ENCODE data around the gene PRR19. TPM values are rescaled to one million over a fixed set of nuclear protein-coding genes. Genes with fewer than 3 reads are reported as not detected.

PRR19 gene
- polyA plus RNA-seq, 4 donors, result 1.4 to 2.9 (median 2.1) TPM

DNA sequence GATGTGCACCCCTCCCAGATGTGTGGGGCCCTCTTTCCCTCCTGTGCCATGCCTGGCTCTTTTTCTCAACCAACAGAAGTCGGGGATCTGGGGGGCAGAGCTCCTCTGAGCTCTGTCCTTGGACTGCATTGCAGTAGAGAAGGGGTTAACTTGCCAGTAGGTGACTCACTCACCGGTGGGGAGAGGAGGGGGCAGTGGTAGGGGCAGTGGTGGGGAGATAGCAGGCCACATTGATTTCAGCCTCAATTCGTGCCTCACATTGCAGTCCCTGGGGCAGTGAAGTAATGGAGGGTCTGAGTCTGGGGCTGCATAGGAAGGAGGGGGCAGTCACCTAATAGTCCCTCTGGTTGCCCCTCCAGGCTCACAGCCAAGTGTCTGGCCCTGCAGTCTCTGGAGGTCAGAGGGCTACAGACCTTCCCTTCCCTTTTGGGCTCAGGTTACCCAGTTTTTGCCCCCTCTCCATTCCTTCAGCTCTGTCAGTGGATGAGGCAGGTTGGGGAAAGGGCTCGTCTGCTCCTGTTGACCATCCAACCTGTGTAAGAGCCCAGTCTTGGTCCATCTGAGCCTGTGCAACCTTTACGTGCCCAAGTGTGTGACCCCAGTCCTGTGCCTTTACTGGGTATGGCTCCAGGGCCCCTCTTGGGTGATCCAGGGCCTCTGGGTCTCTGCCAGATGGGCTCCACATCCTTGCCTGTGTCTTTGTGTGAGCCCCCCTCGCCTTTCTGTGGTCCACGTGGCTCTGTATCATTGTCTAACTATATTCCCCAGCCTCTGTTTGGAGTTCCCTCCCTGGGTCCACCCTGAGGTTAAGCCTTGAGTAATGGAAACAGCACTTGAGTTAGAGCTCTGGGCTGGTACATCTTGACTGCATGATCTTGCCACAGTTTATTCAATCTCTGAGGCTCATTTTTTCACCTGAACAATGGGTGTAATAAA lies 19.8 kb upstream of the PRR19 start:
- no peak for DNase-seq (ENCODE audit: low read depth in 4 of 4, low spot score in 2 of 4)

GRCh38 chr19:42282819-42283187 lies 19.1 kb upstream of the PRR19 start:
- no peak for DNase-seq (ENCODE audit: low read depth in 4 of 4, low spot score in 2 of 4)

DNA sequence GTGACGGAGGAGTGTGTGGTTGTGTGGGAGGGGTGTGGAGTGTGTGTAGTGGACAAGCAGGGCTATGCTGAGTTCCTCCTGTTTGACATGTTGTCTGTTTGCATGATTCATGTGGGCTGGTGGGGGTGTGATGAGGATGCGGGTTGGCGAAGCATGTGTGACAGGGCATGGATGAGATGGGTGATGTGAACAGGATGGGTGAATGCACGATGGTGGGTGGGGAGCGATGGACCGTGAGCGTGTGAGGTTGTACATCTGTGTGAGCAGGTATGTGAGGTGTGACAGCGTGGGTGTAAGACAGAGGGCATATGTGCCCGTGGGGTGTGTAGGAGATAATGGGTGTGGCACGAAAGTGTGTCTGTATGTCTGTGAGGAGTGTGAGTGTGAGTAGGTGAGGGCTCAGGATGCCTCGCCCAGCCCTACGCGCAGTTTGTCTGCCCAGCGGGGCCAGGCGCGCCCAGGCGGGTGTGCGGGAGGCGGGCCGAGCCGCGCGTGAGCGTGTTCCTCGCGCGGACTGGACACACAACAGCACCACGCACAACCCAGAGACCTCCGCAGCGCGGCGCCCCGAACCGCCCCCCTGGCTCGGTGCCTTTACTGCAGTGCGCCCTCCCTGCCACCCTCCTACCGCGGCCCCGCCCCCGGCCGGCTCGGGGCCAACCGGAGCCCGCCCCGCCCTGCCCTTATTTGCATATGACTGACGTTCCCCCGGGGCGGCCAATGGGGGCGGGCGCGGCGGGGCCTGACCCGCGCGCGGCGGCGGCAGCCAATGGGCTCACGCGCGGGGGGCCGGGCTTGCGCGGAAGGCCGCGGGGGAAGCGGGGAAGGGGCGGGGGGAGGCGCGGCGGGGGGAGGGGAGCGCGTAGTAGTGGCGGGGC lies 18.5 kb upstream of the PRR19 start:
- peak in 3 of 4 donors; percentile 81 to 87 (median 87) for DNase-seq (ENCODE audit: low read depth in 4 of 4, low spot score in 2 of 4)

DNA sequence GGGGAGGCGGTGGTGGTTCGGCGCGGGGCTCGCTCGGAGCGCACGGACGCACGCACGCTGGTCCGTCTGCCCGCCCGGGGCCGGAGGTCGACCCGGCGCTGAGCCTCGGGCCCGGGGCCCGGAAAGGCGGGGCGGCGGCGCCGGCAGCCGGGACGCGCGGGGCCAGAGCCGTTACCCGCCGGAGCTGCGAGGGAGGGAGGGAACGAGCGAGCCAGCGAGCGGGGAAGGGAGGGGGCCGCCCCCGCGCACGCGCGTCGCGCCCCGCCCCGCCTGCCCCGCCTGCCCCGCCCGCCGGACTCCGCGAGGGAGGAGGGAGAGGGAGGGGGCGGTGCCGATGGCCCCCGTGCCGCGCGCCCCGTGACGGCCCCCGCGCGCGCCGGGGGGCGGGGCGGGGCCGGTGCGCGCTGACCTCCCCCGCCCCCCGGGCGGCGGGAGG lies 17.8 kb upstream of the PRR19 start:
- DNase-seq (ENCODE audit: low read depth in 4 of 4, low spot score in 2 of 4), result no peak

DNA sequence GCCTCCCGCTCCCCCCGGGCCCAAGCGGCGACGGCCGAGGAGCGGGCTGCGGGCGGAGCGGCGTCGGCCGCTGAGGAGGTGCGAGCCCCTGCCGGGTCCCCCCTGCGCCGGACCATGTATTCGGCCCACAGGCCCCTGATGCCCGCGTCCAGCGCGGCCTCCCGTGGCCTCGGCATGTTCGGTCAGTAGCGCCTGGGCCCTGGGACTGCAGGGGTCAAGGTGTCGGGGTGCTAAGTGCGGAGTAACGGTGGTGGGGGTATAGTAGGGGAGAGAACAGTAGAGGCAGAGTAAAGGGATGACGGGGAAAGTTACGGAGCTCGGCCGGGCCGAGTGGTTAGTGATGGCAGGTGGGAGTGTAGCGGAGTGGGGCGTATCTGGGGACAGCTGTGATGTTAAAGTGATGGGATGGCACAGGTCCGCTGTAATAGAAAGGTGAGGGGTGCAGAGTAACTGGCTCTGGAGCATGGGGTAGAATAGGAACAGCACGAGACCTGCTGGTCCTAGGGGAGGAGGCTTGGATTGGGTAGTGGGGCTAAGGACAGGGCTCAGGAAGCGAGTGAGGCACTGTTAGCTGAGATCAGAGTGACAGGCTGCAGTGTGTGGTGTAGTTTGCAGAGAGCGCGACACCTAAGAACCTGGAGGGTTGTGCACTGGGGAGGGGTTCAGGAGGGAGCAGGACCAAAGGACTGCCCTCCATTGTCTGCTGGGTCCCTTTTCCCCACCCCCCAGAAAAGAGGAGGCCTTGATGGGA lies 17.2 kb upstream of the PRR19 start:
- DNase-seq (ENCODE audit: low read depth in 4 of 4, low spot score in 2 of 4), result no peak

DNA sequence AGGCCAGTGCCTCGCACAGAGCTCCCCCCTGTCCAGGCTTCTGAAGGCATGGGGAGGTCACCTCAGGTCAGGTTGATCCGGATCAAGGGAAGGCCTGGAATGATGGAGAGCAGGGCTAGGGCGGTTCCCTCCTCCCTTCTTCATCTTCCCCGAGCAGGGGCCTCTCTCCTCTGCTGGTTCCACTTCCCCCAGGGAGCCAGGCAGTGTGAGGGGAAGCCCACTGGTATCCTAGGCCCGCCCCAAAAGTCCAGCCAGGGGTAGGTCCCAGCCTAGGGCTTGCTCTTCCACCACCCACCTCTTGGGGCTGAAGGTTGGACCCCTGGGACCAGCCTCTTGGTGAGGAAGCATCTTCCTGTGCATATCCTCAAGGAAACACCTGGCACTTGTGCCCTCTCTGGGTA lies 16.4 kb upstream of the PRR19 start:
- DNase-seq (ENCODE audit: low read depth in 4 of 4, low spot score in 2 of 4), result no peak

- DNase-seq (ENCODE audit: low read depth in 4 of 4, low spot score in 2 of 4), result no peak
Observed at GRCh38 chr19:42285988-42286348, 16.0 kb upstream of the PRR19 start.

DNA sequence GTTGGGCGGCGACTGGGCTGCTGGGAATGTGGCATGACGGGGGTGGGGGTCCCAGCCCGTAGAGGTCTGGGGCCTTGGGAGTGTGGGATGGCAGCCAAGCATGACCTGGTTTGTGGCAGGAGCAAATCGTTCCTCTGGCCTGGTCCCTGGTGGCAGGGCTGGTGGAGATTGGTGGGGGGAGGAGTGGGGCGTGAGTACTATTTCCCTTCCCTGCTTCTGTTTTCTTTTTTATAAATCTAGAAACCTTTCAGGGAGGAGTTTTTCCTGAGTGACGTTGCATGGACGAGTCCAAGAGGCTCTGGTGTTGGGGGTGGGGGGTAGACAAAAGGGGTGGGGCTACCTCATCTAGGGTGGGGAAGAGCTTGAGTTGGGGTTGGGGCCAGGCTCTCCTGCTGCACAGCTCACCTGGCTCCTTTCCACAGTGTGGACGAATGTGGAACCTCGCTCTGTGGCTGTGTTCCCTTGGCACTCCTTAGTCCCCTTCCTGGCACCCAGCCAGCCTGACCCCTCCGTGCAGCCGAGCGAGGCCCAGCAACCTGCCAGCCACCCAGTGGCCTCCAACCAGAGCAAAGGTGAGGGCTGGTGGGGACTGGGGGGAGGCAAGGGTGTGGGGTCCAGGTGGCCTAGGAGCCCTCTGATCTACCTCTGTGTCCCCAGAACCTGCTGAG lies 15.4 kb upstream of the PRR19 start:
- no peak for DNase-seq (ENCODE audit: low read depth in 4 of 4, low spot score in 2 of 4)

DNA sequence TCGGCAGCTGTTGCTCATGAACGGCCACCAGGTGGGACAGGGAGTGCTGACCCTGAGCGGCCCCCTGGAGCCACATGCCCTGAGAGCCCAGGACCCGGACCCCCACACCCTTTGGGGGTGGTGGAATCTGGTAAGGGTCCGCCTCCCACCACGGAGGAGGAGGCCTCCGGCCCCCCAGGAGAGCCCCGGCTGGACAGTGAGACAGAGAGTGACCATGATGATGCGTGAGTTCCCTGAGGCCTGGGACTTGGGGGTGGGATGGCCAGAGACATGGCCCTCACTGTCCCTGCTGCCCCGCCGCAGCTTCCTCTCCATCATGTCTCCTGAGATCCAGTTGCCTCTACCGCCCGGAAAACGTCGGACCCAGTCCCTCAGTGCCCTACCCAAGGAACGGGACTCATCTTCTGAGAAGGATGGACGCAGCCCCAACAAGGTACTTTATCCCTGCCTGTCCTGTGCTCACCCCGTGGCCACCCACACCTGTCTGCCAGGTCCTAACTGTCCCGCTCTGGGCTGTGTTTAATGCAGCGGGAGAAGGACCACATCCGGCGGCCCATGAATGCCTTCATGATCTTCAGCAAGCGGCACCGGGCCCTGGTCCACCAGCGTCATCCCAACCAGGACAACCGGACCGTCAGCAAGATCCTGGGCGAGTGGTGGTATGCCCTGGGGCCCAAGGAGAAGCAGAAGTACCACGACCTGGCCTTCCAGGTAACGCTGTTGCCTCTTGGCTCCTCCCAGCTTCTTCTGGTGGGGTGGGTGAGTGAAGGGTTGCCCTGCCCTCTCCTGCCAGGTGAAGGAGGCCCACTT lies 14.7 kb upstream of the PRR19 start:
- no peak for DNase-seq (ENCODE audit: low read depth in 4 of 4, low spot score in 2 of 4)

GRCh38 chr19:42287827-42288107 lies 14.2 kb upstream of the PRR19 start:
- no peak for DNase-seq (ENCODE audit: low read depth in 4 of 4, low spot score in 2 of 4)

GRCh38 chr19:42288387-42288786 lies 13.5 kb upstream of the PRR19 start:
- DNase-seq (ENCODE audit: low read depth in 4 of 4, low spot score in 2 of 4), result no peak

DNA sequence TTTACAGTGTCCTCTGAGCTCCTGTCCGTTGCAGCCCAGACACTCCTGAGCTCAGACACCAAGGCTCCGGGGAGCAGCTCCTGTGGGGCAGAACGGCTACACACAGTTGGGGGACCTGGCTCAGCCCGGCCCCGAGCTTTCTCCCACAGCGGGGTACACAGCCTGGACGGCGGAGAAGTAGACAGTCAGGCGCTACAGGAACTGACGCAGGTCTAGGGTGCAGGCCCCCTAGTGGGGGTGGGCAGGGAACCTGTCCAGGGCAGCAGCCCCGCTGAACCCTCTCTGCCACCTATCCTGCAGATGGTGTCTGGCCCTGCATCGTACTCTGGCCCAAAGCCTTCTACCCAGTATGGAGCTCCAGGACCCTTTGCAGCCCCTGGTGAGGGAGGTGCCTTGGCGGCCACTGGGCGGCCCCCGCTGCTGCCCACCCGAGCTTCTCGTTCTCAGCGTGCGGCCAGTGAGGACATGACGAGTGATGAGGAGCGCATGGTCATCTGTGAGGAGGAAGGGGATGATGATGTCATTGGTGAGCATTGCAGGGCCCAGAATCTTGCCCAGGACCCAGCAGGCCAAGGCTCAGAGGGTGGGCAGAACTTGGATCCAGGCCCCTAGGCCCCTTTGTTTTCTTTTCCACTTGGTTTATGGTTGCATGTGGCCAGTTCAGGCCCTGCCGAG lies 12.9 kb upstream of the PRR19 start:
- DNase-seq (ENCODE audit: low read depth in 4 of 4, low spot score in 2 of 4), result no peak

DNA sequence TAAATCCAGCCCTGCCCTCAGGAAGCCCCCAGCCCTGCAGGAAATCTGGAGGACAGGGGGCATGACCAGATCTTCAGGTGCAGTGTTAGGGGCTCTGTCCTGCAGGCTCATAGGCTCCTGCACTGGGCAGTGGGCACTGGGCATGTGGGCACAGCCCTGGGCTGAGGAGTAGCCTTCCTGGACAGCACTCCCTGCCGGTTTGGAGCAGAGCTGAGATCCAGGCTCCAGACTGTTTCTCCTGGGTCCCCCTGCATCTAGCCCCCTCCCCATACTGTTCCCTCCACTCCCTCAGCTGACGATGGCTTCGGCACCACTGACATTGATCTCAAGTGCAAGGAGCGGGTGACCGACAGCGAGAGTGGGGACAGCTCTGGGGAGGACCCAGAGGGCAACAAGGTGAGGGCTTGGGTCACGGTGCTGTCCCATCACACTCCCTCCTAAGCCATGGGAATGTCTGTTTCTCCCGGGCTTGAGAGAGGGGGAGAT lies 12.3 kb upstream of the PRR19 start:
- DNase-seq (ENCODE audit: low read depth in 4 of 4, low spot score in 2 of 4), result no peak

DNA sequence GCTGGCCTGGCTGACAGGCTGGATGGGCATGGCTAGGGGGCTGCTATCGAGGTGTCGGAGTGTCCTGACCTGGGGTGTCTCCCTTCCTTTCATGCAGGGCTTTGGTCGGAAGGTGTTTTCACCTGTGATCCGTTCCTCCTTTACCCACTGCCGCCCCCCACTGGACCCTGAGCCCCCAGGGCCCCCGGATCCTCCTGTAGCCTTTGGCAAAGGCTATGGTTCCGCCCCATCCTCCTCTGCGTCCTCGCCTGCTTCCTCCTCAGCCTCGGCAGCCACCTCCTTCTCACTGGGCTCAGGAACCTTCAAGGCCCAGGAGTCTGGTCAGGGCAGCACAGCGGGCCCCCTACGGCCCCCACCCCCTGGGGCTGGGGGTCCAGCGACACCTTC lies 11.8 kb upstream of the PRR19 start:
- no peak for DNase-seq (ENCODE audit: low read depth in 4 of 4, low spot score in 2 of 4)

- no peak for DNase-seq (ENCODE audit: low read depth in 4 of 4, low spot score in 2 of 4)
Observed at GRCh38 chr19:42290523-42291434, 11.2 kb upstream of the PRR19 start.

DNA sequence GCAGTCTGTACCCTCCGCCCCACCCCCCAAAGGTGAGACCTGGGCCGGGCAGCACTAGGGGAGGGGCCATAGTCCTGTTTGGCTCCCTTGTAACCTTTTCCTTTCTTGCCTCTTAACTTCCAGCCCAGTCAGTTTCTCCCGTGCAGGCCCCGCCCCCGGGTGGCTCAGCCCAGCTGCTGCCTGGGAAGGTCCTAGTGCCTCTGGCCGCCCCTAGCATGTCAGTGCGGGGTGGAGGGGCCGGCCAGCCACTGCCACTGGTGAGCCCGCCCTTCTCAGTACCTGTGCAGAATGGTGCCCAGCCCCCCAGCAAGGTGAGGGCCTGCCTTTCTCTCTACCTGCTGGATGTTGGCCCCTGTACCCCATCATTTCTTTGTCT lies 10.5 kb upstream of the PRR19 start:
- DNase-seq (ENCODE audit: low read depth in 4 of 4, low spot score in 2 of 4), result no peak

- no peak for DNase-seq (ENCODE audit: low read depth in 4 of 4, low spot score in 2 of 4)
Observed at GRCh38 chr19:42292042-42292960, 9.6 kb upstream of the PRR19 start.

All from left renal cortex interstitium (tissue), 4 donors.